HL-60/S4 (cell line): ENCODE measurements around the gene FAM117A.
"Not testable (repeated sequence)": the region's sequence is repeated elsewhere in the genome, so short reads cannot be mapped to it uniquely, and the experiment has no call there.

ENCODE experiments used
- in situ Hi-C: fragments of 300-500 bp; cut with MboI; formaldehyde crosslinking; loops from 2 replicates; pipeline ENCODE4 v1.14.3; 2022; ENCODE audit warnings: low sequenced_read_pairs

FAM117A gene

DNA sequence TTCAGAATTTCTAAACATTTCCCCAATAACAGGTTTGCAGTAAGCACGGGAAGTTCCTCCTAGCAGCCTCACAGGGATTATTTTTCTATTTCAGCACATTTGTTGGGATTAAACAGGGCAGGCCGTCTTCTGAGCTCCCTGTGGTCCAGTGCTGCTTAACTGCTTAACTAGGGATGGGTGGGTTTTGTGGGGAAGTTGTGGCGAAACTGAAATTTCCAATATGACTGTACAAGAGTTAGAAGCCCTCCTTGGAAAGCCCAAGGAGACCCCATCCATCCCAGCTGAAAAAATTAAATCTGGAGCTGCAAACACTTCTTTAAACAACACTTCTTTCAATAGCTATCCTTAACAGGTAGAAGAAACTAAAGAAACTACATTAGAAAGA lies 22.2 kb downstream of the FAM117A start:
- in situ Hi-C loops = no loop called here

DNA sequence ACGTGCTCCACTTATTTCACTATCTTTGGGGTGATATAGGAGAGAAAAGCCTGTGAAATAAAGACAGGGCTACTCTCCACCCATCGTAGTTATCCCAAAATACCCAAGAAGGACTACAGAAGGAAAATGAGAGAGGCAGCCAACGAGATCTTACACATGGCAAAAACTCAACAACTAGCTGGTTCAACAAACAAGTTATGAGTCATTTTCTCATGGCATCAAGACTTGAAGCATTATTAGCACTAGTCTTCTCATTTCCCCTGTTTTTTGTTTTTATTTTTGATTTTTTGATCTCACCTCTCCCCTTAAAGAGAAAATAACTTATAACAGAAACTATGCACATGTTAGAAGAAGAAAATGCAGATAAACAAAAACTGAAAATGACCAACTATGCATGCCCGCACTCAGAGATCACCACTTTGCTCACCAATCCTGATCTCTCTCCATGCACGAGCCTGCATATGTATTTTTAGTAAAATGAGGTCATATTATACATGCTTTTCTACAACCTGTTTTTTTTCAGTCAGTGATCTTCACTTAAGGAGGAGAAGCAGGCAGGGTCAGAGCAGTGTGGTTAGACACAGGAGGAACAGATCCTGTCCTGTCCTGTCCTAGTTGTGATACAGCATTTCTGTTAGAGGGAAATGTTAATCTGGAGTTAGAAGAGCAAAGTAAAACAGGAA lies 22.8 kb downstream of the FAM117A start:
- in situ Hi-C loops = no loop called here

DNA sequence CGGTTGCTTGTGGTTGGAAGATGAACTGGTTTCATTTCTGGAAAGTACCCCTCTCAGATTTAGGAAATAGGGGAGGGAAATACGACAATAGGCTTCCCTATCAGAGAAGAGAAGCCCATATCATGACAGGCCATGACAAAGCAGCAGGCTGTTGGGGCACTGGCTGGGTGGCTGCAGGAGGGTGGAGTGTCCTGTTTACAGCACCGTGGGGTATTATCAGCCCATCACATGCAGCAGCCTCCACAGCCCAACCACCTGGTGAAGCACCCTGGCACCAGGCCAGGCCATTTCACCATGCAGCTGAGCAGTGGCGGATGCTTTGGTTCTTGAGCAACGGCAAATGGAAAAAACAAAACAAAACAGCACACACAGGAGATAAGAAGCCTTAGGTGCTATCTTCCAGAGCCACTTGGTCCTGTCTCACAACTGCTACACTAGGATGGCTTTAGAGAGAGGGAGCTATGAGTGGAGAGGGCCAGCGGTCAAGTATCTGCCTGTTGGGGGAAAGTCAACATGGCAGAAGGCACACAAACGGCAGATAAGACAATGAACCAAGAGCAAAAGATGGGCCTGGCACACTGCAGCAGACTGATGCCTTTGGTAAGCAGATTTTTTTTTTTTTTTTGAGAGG lies 24.2 kb downstream of the FAM117A start:
- in situ Hi-C loops = no loop called here

- in situ Hi-C loops = no loop called here
Observed at GRCh38 chr17:49738456-49739163, 25.3 kb downstream of the FAM117A start.

- in situ Hi-C loops = no loop called here
Observed at GRCh38 chr17:49734515-49735490, 29.1 kb downstream of the FAM117A start.

DNA sequence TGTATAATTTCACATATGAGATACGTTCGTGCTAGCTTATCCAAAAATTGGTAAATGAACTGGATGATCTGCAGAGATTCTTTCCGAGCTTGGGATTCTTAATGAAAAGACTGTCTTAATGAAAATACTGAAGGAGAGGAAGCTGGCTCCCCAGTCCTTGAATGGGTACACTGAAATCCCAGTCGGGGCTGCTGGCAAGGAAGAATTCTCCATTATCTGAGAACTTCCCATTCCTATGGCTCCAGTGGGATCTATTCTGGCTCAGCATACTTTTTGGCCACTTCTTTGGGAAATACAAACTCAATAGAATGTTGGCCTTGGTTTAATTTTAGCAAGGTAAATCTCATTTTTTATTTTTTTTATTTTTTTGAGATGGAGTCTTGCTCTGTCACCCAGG lies 32.5 kb downstream of the FAM117A start:
- in situ Hi-C loops = no loop called here

- in situ Hi-C loops = no loop called here
Observed at GRCh38 chr17:49730785-49731434, 33.0 kb downstream of the FAM117A start.

GRCh38 chr17:49730078-49730784 lies 33.7 kb downstream of the FAM117A start:
- in situ Hi-C loops = no loop called here

- in situ Hi-C loops = no loop called here
Observed at GRCh38 chr17:49729069-49729468, 34.9 kb downstream of the FAM117A start.

DNA sequence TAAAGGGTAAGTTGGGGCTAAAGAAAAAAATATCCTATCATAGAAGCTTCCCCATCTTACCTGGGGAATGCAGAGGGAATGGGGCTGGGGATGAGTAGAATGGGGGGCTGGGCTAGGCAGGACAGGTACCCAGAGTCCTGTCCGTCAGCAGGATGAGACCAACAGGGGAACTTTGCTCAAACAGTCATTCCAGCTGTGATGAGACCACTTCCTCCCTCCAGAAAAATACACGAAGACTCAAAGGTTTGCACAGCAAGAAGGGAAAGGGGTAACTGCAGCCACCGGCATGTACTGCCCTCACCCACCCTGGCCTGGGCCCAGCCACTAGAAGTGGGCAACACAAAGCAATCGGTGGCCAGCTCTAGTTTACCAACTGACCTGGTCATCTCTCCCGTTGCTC lies 35.5 kb downstream of the FAM117A start:
- in situ Hi-C loops = no loop called here

DNA sequence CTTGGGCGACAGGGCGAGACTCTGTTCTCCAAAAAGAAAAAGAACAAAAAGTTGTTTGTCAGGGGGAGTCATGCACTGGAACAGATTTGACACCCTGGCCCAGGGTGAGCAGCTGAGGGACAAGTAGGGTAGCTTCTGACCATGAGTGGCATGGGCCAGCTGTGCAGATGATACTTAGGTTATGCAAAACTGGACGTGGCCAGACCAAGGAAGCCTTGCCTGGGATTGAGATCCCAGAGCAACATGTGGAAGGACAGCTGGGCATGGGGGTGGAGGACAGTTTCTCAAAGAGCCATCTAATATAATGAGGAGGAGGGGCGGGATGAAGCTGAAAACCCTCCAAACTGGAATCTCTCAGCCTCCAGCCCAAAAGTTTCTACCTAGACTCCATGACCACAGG lies 36.6 kb downstream of the FAM117A start:
- in situ Hi-C loops = no loop called here

DNA sequence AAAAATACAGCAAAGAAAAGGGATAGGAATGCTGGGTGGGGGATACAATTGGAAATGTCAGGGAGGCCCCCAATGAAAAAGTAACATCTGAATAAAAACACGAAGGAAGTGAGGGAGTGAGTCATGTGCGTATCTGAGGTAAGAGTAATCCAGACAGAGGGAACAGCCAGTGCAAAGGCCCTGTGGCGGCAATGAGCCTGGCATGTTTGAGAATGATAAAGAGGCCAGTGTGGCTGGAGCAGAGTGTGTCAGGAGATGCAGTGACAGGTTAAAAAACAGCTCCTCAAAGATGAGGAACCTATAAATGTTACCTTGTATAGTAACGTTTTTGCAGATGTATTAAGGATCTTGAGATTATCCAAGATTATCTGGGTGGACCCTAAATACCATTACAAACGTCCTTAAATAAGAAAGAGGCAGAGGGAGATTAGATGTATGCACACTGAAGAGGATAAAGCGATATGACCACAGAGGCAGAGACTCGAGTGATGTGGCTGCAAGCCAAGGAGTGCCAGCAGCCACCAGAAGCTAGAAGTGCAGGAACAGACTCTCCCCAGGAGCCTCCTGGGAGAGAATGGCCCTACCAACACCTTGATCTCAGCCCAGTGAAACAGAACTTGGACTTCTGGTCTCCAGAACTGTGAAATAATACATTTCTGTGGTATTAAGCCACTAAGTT lies 38.3 kb downstream of the FAM117A start:
- in situ Hi-C loops = no loop called here

GRCh38 chr17:49724552-49724951 lies 39.4 kb downstream of the FAM117A start:
- in situ Hi-C loops = not testable (repeated sequence)

GRCh38 chr17:49723423-49723822 lies 40.5 kb downstream of the FAM117A start:
- in situ Hi-C loops = no loop called here

GRCh38 chr17:49722066-49722465 lies 41.9 kb downstream of the FAM117A start:
- in situ Hi-C loops = no loop called here

DNA sequence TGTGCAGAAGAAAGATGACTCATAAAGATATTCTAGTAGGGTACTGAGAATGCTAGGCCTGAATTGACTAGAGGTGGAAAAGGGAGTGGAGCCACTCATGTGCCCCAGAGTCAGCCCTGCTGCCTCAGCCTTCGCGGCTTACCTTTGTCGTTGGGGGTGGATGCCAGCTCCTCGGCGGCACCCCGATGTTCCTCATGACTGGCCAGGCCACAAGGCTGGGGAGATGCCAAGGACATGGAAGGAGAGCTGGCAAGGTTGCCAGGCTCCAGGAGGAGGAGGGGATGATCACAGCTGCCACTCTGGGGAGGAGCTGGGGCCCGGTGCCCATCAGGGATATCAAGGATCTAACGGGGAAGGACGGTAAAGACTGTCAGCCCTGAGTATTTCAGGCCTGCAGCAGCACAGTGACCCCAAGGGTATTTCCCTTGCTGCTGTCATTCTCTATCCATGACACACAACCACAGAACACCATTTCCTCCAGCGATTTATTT lies 46.5 kb downstream of the FAM117A start:
- in situ Hi-C loops = no loop called here

- in situ Hi-C loops = no loop called here
Observed at GRCh38 chr17:49716668-49717364, 47.1 kb downstream of the FAM117A start.

GRCh38 chr17:49715717-49716279 lies 48.1 kb downstream of the FAM117A start:
- in situ Hi-C loops = no loop called here
